GM10248 (cell line): ENCODE measurements around the gene RIC1.

Source experiments
- CTCF ChIA-PET: fragments of 300-600 bp; sonication (Branson Sonifier 250); formaldehyde crosslinking; extraction: SDS; loops from one replicate; lab custom pipeline; 2021; ENCODE audit warnings: antibody characterized with exemption; lab: Yijun Ruan, JAX
- POLR2A ChIA-PET: fragments of 350-650 bp; sonication (Branson Sonifier 250); formaldehyde crosslinking; extraction: SDS; loops from one replicate; lab custom pipeline; 2020; ENCODE audit warnings: antibody characterized with exemption; lab: Yijun Ruan, JAX
- DNase-seq: peaks from one replicate; pipeline ENCODE4 v3.0.0; 2012; ENCODE audit errors: extremely low spot score
- CTCF ChIP-seq: IDR thresholded peaks from 2 replicates; pipeline ENCODE4 v1.5.1; 2012; ENCODE audit warnings: mild to moderate bottlenecking, low read depth; ENCODE audit errors: extremely low read depth, missing control alignments, control extremely low read depth

The RIC1 gene

GRCh38 chr9:5688109-5688508 is 59.2 kb downstream of the RIC1 start:
- ChIA-PET CTCF (interaction anchor here (1.1 kb wide), 1 partner anchor 12 kb away, joined by 5 read pairs; no protein-coding TSS in a partner anchor), POLR2A (interaction anchor here (0.5 kb wide), 1 partner anchor 742 kb away, joined by 3 read pairs; no protein-coding TSS in a partner anchor)
- TF ChIP-seq CTCF, result no peak
- DNase-seq, result no peak

- TF ChIP-seq CTCF, result no peak
- ChIA-PET POLR2A (no interaction called here), CTCF (no interaction called here)
- no peak for DNase-seq
These were observed 61.4 kb downstream of the RIC1 start for GRCh38 chr9:5690278-5690677.

GRCh38 chr9:5695860-5696259 is 67.0 kb downstream of the RIC1 start:
- TF ChIP-seq CTCF, result no peak
- CTCF ChIA-PET, result interaction anchor here (1.1 kb wide), 1 partner anchor 137 kb away, joined by 5 read pairs; the partner anchor contains the start of gene ERMP1
- DNase-seq, result no peak
- POLR2A ChIA-PET, result no interaction called here

- ChIA-PET CTCF (interaction anchor here (1.1 kb wide), 1 partner anchor 136 kb away, joined by 5 read pairs; the partner anchor contains the start of gene ERMP1), POLR2A (no interaction called here)
- TF ChIP-seq CTCF, result no peak
- peak; percentile 25 for DNase-seq
These were observed 68.0 kb downstream of the RIC1 start for GRCh38 chr9:5696884-5697283.

- no peak for DNase-seq
- ChIA-PET CTCF (no interaction called here), POLR2A (no interaction called here)
- no peak for TF ChIP-seq CTCF
These were observed 69.1 kb downstream of the RIC1 start for GRCh38 chr9:5698004-5698403.

GRCh38 chr9:5698810-5699556 is 70.1 kb downstream of the RIC1 start:
- DNase-seq, result no peak
- ChIA-PET CTCF (interaction anchor here (1.3 kb wide), 1 partner anchor 25 kb away, joined by 5 read pairs; no protein-coding TSS in a partner anchor), POLR2A (no interaction called here)
- TF ChIP-seq CTCF, result no peak
